Smooth muscle cell (in vitro differentiated cells): ENCODE results near the gene LRP5. TPM values are rescaled to one million over a fixed set of nuclear protein-coding genes. Genes with fewer than 3 reads are reported as not detected.

Experiments
- DNase-seq: peaks from one replicate; lab custom pipeline; 2025; ENCODE audit not compliant: unreplicated experiment; lab: John Stamatoyannopoulos, UW
- H2AFZ ChIP-seq: fragments of 200-600 bp; sonication (generic); 2 replicates; pipeline ENCODE4 v1.6.0; 2016; ENCODE audit warnings: antibody characterized with exemption, low read depth, mild to moderate bottlenecking
- H3F3A ChIP-seq: fragments of 200-600 bp; sonication (generic); 2 replicates; pipeline ENCODE4 v1.6.0; 2017; ENCODE audit warnings: antibody characterized with exemption, low read depth
- H3K27ac ChIP-seq: fragments of 200-600 bp; sonication (generic); 2 replicates; pipeline ENCODE4 v1.5.1; 2016; ENCODE audit warnings: low read depth, mild to moderate bottlenecking
- H3K27me3 ChIP-seq: fragments of 200-600 bp; sonication (generic); 2 replicates; pipeline ENCODE4 v1.6.1; 2016; ENCODE audit warnings: low read depth, mild to moderate bottlenecking
- H3K36me3 ChIP-seq: fragments of 200-600 bp; sonication (generic); 2 replicates; pipeline ENCODE4 v1.5.1; 2016; ENCODE audit warnings: low read depth
- H3K4me1 ChIP-seq: fragments of 200-600 bp; sonication (generic); 2 replicates; pipeline ENCODE4 v1.5.1; 2016; ENCODE audit warnings: low read depth
- H3K4me2 ChIP-seq: fragments of 200-600 bp; sonication (generic); 2 replicates; pipeline ENCODE4 v1.6.0; 2016; ENCODE audit warnings: mild to moderate bottlenecking
- H3K4me3 ChIP-seq: fragments of 200-600 bp; sonication (generic); 2 replicates; pipeline ENCODE4 v1.5.1; 2016; ENCODE audit warnings: mild to moderate bottlenecking
- H3K79me2 ChIP-seq: fragments of 200-600 bp; sonication (generic); 2 replicates; pipeline ENCODE4 v1.6.0; 2016; ENCODE audit warnings: low read depth, mild to moderate bottlenecking
- H3K9ac ChIP-seq: fragments of 200-600 bp; sonication (generic); 2 replicates; pipeline ENCODE4 v1.6.0; 2016; ENCODE audit warnings: low read depth
- H3K9me3 ChIP-seq: fragments of 200-600 bp; sonication (generic); replicated peaks from 2 replicates; pipeline ENCODE4 v1.5.1; 2016; ENCODE audit warnings: low read depth
- H4K20me1 ChIP-seq: fragments of 200-600 bp; sonication (generic); 2 replicates; pipeline ENCODE4 v1.6.0; 2016; ENCODE audit warnings: low read depth
- CTCF ChIP-seq: fragments of 200-600 bp; sonication (generic); IDR thresholded peaks from 2 replicates; pipeline ENCODE4 v1.5.1; 2017; ENCODE audit warnings: borderline replicate concordance, mild to moderate bottlenecking, antibody characterized with exemption; ENCODE audit not compliant: insufficient read depth, poor library complexity, severe bottlenecking
- WGBS: methylation state at CpG from one replicate; pipeline ENCODE4 v1.1.7; 2016; ENCODE audit warnings: low lambda C conversion rate; 5-methylcytosine and 5-hydroxymethylcytosine counted together
- polyA plus RNA-seq: library from polyadenylated mRNA; unstranded; fragments of >200 nt; fragmentation: Nextera tagmentation; extraction: Ambion mirVana; gene quantifications from 2 replicates; pipeline ENCODE4 v1.2.1, GENCODE V29; 2016
- total RNA-seq: library from RNA; depleted of rRNA; stranded (reverse); fragments of >200 nt; gene quantifications from 2 replicates; pipeline ENCODE4 v1.2.3, GENCODE V29; 2014

LRP5 gene
- total and polyA plus RNA-seq, 2 experiments from 2014 or later, result 16.1 to 26.6 TPM

DNA sequence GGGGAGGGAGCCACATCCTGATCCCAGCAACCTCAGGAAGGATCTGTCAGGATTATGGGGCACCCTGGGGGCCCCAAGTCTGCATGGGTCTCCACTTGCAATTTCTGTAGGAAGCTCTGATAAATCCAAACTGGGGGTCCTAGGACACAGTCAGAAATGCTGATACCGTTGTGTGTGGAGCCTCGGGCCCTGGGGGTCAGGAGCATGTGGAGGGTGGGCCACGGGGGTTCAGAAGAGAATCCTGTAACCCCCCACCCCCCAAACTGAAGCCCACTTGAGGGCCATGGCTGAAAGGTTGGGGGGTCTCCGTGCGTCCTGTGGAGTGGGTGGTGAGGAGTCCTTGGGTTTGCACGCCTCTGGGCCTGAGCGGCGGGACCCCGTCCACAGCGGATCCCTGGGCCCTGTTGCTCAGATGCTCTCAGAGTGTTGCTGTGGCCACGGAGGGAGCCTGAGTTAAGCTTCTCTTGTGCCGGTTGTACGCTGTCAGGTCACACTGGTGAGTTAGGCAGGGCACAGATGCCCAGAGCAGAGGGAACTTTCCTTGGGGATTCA is 72.2 kb downstream of the LRP5 start:
- Histone ChIP-seq H3K27me3 (no peaks in the 10 kb centered on the region), H3K9ac (no peak overlapping the region), H3K36me3 (no peaks in the 10 kb centered on the region), H3K4me1 (no peaks in the 10 kb centered on the region), H3K4me3 (no peak overlapping the region), H2AFZ (no peak overlapping the region), H3K4me2 (no peak overlapping the region), H3K9me3 (no peaks in the 10 kb centered on the region), H4K20me1 (peaks cover 7% of the 10 kb centered on the region), H3K27ac (no peak overlapping the region), H3K79me2 (peaks cover 6% of the 10 kb centered on the region), H3F3A (no peaks in the 10 kb centered on the region)
- DNase-seq, result no peak
- TF ChIP-seq CTCF, result no peak
- 97% methylated on average over 13 of the region's 13 CpGs for WGBS

GRCh38 chr11:68385128-68385527 is 72.7 kb downstream of the LRP5 start:
- WGBS, result 97% methylated on average over 8 of the region's 8 CpGs
- Histone ChIP-seq H3K27me3 (no peaks in the 10 kb centered on the region), H3K27ac (no peak overlapping the region), H4K20me1 (peaks cover 7% of the 10 kb centered on the region), H3K79me2 (peaks cover 6% of the 10 kb centered on the region), H3K36me3 (no peaks in the 10 kb centered on the region), H2AFZ (no peak overlapping the region), H3K4me2 (no peak overlapping the region), H3K9me3 (no peaks in the 10 kb centered on the region), H3K4me3 (no peak overlapping the region), H3K9ac (no peak overlapping the region), H3K4me1 (no peaks in the 10 kb centered on the region), H3F3A (no peaks in the 10 kb centered on the region)
- TF ChIP-seq CTCF, result no peak
- no peak for DNase-seq

- DNase-seq, result no peak
- Histone ChIP-seq H3K36me3 (no peaks in the 10 kb centered on the region), H3K79me2 (peaks cover 6% of the 10 kb centered on the region), H3K9me3 (no peaks in the 10 kb centered on the region), H3K9ac (no peak overlapping the region), H3K27me3 (no peaks in the 10 kb centered on the region), H3K27ac (no peak overlapping the region), H2AFZ (no peak overlapping the region), H4K20me1 (peaks cover 7% of the 10 kb centered on the region), H3K4me3 (no peak overlapping the region), H3F3A (no peaks in the 10 kb centered on the region), H3K4me1 (no peaks in the 10 kb centered on the region), H3K4me2 (no peak overlapping the region)
- TF ChIP-seq CTCF, result no peak
- 94% methylated on average over 52 of the region's 52 CpGs for WGBS
Observed at GRCh38 chr11:68386331-68386978, 74.1 kb downstream of the LRP5 start.

GRCh38 chr11:68387840-68388239 is 75.4 kb downstream of the LRP5 start:
- no peak for TF ChIP-seq CTCF
- peaks cover 7% of the 10 kb centered on the region for H4K20me1 ChIP-seq
- 95% methylated on average over 13 of the region's 13 CpGs for WGBS

More at GRCh38 chr11:68387840-68388239, 75.4 kb downstream of the LRP5 start:
- no peaks in the 10 kb centered on the region for H3K36me3 ChIP-seq
- no peak overlapping the region for H3K9ac ChIP-seq
- DNase-seq, result no peak
- no peak overlapping the region for H3K27ac ChIP-seq
- no peaks in the 10 kb centered on the region for H3K9me3 ChIP-seq
- no peaks in the 10 kb centered on the region for H3K4me1 ChIP-seq
- H3K79me2 ChIP-seq, result peaks cover 6% of the 10 kb centered on the region
- H2AFZ ChIP-seq, result no peak overlapping the region
- H3K27me3 ChIP-seq, result no peaks in the 10 kb centered on the region
- no peaks in the 10 kb centered on the region for H3F3A ChIP-seq
- H3K4me2 ChIP-seq, result no peak overlapping the region
- H3K4me3 ChIP-seq, result no peak overlapping the region
